GM18870 (cell line): Measurements from ENCODE around the gene PCSK1N.
"Not testable (repeated sequence)": the region's sequence is repeated elsewhere in the genome, so short reads cannot be mapped to it uniquely, and the experiment has no call there.

Experiments used
- ATAC-seq: cut with Tn5 transposase; IDR thresholded peaks from one replicate; pipeline ENCODE4 v1.9.1; 2021; ENCODE audit warnings: moderate library complexity; ENCODE audit not compliant: unreplicated experiment

Gene PCSK1N, protein sequence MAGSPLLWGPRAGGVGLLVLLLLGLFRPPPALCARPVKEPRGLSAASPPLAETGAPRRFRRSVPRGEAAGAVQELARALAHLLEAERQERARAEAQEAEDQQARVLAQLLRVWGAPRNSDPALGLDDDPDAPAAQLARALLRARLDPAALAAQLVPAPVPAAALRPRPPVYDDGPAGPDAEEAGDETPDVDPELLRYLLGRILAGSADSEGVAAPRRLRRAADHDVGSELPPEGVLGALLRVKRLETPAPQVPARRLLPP

GRCh38 chrX:48835524-48836329 is at the start of gene PCSK1N:
Gene PCSK1N (minus strand): TSS chrX:48835610. CDS start chrX:48835532, 78 bp downstream.
- no peak for ATAC-seq

GRCh38 chrX:48883729-48884128 is 48.3 kb upstream of the PCSK1N start:
- no peak for ATAC-seq

DNA sequence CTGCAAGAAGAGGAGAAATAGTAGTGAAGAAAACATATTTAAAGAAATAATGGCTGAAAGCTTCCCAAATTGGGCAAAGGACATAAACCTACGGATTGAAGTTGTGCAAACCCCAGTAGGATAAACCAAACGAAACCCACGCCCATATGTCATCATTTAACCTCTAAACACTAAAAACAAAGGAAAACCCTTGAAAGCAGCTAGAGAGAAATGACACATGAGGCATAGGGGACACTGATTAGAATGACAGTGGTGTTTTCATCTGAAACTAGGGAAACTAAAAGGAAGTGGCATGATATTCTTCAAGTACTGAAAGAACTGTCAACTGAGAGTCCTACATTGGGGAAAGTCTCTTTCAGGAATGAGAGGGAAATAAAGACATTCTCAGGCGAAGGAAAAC is 41.5 kb upstream of the PCSK1N start:
- not testable (repeated sequence) for ATAC-seq

DNA sequence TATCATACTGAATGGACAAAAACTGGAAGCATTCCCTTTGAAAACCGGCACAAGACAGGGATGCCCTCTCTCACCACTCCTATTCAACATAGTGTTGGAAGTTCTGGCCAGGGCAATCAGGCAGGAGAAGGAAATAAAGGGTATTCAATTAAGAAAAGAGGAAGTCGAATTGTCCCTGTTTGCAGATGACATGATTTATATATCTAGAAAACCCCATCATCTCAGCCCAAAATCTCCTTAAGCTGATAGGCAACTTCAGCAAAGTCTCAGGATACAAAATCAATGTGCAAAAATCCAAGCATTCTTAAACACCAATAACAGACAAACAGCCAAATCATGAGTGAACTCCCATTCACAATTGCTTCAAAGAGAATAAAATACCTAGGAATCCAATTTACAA is 36.6 kb upstream of the PCSK1N start:
- ATAC-seq, result not testable (repeated sequence)

GRCh38 chrX:48864210-48864609 is 28.8 kb upstream of the PCSK1N start:
- ATAC-seq, result no peak

- no peak for ATAC-seq
Measured at GRCh38 chrX:48854898-48855297, 19.5 kb upstream of the PCSK1N start.

DNA sequence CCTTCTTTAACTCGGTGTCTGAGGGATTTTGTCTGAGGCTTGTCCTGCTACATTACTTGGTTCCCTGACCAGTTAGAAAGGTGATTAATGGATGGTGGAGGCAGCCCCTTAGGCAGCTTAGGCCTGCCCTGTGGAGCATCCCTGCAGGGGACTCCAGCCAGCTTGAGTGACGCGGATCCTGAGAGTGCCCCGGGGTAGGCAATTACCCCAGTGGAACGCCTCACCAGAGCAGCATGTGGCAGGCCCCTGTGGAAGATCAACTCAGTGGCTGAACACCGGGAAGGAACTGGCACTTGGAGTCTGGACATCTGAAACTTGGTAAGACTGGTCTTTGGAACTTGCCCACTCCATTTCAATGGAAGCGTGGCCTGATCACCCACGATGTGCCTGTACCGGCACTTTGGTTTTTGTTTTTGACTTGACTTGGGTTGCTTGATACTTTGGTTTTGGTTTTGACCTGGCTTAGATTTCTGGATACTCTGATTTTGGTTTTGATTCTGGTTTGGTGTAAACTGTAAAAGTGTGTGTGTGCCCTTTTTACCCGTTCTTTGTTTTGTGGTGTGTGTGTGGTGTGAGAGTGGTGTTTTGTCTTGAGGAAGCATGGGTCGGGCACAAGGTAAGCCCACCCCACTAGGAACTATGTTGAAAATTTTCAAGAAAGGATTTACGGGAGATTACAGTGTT is 18.9 kb upstream of the PCSK1N start:
- not testable (repeated sequence) for ATAC-seq

DNA sequence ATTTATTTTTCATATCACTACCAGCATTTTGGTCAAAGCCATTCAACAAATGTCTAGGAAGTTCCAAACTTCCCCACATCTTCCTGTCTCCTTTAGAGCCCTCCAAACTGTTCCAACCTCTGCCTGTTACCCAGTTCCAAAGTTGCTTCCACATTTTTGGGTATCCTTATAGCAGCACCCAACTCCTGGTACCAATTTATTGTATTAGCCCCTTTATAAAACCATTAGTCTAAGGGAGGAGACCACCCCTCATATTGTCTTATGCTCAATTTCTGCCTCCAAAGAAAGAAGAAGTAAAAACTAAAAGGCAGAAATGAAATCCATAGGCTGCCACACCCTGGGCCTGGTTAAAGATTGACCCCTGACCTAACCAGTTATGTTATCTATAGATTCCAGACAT is 18.1 kb upstream of the PCSK1N start:
- not testable (repeated sequence) for ATAC-seq

DNA sequence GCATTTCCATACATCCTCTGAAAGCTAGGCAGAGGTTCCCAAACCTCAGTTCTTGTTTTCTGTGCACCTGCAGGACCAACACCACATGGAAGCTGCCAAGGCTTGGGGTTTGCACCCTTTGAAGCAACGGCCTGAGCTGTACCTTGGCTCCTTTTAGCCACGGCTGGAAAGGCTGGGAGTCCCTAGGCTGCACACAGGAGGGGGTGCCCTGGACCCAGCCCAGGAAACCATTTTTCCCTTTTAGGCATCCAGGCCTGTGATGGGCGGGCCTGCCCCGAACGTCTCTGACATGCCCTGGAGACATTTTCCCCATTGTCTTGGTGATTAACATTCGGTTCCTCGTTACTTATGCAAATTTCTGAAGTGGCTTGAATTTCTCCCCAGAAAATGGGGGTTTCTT is 17.4 kb upstream of the PCSK1N start:
- no peak for ATAC-seq

GRCh38 chrX:48848847-48849246 is 13.4 kb upstream of the PCSK1N start:
- no peak for ATAC-seq

DNA sequence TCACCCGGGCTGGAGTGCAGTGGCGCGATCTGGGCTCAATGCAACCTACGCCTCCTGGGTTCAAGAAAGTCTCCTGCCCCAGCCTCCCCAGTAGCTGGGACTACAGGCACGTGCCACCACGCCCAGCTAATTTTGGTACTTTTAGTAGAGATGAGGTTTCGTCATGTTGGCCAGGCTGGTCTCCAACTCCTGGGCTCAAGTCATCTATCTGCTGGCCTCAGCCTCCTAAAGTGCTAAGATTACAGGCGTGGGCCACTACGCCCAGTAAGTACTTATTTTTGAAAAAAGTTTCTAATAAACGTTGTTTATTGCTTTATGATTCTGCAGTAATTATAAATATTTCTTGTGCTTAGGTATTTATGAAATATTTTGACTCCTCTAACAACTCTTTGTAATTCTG is 4.3 kb upstream of the PCSK1N start:
- no peak for ATAC-seq

DNA sequence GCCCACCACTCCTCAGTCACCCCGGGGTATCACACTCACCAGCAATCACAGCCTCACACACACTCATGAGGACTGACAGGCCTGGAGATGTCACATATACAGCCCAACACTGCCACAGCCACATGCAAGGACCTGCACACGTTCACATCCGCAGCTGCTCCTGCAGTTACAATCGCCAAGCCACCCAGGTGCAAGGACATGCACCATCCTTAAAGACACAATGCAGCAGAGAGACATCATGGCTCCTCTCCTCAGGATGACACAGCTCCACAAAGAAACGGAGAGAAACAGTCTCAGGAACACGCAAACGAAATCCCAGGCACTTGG is 1.1 kb downstream of the PCSK1N start:
- no peak for ATAC-seq

DNA sequence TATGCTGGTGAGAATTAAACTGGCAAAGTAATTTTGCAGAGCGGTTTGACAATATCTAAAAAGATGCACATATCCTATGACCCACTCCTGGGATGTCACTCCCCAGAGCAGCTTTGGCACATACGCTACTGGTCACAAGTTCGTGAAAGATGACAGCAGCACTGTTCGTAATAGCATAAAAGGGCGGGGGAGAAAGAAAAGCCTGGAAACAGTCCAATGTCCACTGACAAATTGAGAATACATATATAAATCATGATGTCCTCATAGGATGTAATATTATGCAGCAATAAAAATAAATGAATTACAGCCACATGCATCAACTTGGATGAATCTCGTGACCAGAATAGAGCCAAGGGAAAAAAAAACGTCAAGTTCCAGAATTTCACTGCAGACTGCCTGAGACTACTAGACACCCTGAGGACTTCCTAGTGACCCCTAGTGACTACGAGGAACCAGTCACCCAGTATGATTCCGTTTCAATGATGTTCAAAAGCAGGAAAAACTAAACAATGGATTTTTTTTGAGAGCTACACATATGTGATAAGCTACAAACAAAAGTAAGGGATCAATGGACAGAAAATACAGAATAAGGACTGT is 1.8 kb downstream of the PCSK1N start:
- ATAC-seq, result no peak

DNA sequence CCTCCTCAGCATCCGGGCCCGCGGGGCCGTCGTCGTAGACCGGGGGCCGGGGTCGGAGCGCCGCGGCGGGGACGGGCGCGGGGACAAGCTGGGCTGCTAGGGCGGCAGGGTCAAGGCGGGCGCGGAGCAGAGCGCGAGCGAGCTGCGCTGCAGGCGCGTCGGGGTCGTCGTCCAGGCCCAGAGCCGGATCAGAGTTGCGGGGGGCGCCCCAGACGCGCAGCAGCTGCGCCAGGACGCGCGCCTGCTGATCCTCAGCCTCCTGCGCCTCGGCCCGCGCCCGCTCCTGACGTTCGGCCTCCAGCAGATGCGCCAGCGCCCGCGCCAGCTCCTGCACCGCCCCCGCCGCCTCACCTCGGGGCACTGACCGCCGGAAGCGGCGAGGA is 3.5 kb downstream of the PCSK1N start:
- no peak for ATAC-seq

DNA sequence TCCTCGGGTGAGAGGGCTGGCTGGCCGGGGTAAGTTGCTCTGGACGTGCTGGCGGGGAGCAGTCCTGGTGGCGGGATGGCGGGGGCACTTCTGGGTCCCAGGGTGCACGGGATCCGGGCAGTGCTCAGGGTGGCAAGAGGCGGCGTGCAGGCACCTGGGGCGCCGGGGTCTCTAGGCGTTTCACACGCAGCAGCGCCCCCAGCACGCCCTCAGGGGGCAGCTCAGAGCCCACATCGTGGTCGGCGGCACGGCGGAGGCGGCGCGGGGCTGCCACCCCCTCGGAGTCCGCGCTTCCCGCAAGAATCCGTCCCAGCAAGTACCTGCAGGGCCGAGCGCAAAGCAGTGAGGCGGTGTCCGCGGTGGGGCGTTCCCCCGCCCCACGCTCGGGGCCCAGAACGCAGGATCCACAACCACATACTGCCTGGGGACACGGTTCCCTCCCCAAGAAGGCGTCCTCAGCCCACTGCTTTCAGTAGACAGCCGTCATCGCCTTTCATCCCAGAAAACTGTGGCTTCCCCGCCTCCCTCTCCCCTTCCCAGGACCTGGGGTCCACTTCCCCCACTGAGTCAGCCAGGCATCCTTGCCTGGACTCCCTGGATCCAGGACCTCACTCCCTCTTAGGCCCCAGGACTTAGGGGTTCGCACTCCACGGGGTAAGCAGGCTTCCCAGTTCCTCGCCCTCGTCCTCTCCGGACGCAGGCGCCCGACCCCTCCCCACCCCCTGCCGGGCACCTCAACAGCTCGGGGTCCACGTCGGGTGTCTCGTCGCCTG is 4.1 kb downstream of the PCSK1N start:
- no peak for ATAC-seq

- no peak for ATAC-seq
Measured at GRCh38 chrX:48829016-48829735, 6.2 kb downstream of the PCSK1N start.

GRCh38 chrX:48827654-48827968 is 7.8 kb downstream of the PCSK1N start:
- no peak for ATAC-seq

DNA sequence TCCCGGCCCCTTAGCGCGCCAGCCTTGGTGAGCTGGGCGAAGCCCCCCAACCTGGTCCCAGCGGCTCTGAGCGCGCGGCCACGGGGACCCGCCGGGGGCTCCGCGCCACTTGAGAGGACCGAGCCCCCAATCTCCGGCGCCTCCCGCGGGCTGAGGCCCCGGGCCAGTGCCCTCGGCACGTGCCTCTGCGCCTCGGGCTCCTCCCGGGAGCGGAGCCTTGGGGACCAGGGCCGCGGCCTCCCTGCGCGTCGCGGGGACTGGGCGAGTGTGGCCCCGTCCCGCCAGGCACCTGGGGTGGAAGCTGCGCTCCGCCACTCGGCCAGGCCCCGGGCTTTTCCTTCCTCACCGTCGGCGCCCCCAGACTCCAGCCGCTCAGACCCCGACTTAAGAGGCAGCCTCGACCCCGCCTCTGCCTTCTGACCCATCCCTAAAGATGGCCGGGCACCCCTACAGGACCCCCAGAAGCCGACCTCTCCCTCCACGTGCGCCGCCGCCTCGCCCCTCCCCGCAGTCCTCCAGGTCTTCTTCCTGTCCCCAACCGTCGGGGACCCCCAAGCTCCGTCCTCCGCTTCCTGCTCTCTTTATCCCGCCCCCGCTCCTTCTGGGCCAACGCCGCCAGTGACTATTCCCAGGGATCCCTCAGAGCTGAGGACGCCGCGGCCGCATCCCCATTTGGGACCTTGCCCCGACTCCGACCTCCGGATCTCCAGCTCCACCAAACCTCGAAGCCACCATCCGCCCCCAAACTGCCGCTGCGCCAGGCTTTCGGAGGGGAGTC is 8.3 kb downstream of the PCSK1N start:
- ATAC-seq, result no peak

- ATAC-seq, result no peak
Measured at GRCh38 chrX:48826135-48826875, 9.1 kb downstream of the PCSK1N start, which contains the start of gene ERAS. Gene ERAS (plus strand): TSS chrX:48826513. CDS start chrX:48829124, 2,611 bp downstream.
